ENCODE results near the gene POU6F2. TPM values are rescaled to one million over a fixed set of nuclear protein-coding genes. Genes with fewer than 3 reads are reported as not detected.

POU6F2 gene
- total and polyA plus RNA-seq, 2 of the 4 experiments (the other 2 are of a cell fraction) = not detected

- H2AK5ac ChIP-seq (ENCODE audit: low read depth, low read length) = no peak overlapping the region
- BruUV-seq (replicated peaks) = no TSS peak
- H3K4ac ChIP-seq (ENCODE audit: low read depth, low read length) = no peak overlapping the region
- ChIA-PET POLR2A (ENCODE audit: unreplicated experiment) (no interaction called here), CTCF (interaction anchor here (0.6 kb wide), 1 partner anchor 466 kb away, joined by 4 read pairs; no protein-coding TSS in a partner anchor)
- H3K9me3 ChIP-seq (ENCODE audit: control insufficient read depth, insufficient read depth, low read length) = no peaks in the 10 kb centered on the region
- no peak overlapping the region for H3K23ac ChIP-seq (ENCODE audit: low read depth, low read length)
- dilution Hi-C loops (cut with HindIII; ENCODE audit: low sequenced_read_pairs, unreplicated experiment) (no loop called here), intact Hi-C loops (cut with micrococcal nuclease) (no loop called here), in situ Hi-C loops (cut with MboI; ENCODE audit: low sequenced_read_pairs) (no loop called here)
- no peaks in the 10 kb centered on the region for H3K27me3 ChIP-seq (ENCODE audit: control insufficient read depth, insufficient read depth, low read length)
- H3K4me3 ChIP-seq (ENCODE audit: insufficient read depth, low read depth, low read length) = no peak overlapping the region
- no peak overlapping the region for H3K4me2 ChIP-seq (ENCODE audit: low read depth, low read length)
- H3K9me1 ChIP-seq (ENCODE audit: insufficient read depth, low read length) = no peaks in the 10 kb centered on the region
- no peak overlapping the region for H4K8ac ChIP-seq (ENCODE audit: low read depth in 2 of 2, low read length in 2 of 2)
- H2BK20ac ChIP-seq (ENCODE audit: low read depth, low read length) = no peak overlapping the region
- H3K79me1 ChIP-seq (ENCODE audit: low read depth in 1 of 2, low read length in 2 of 2) = no peaks in the 10 kb centered on the region
- no peak overlapping the region for H3K56ac ChIP-seq (ENCODE audit: extremely low read depth, insufficient read depth, low read length)
- 63% methylated on average over 1 of the region's 1 CpG; no CpG with 5 or more reads in 1 of the 2 experiments for WGBS, 2 experiments (ENCODE audit: extremely low coverage in 2 of 2, insufficient read length in 1 of 2)
- DNase-seq (no peak), ATAC-seq (ENCODE audit: low read depth) (no peak)
- no peak overlapping the region for H2AFZ ChIP-seq (replicated peaks; ENCODE audit: low read length, poor library complexity)
- H3K9ac ChIP-seq (ENCODE audit: low read depth, low read length) = no peak overlapping the region
- TF ChIP-seq SMC3 (IDR thresholded peaks at IDR 0.05; ENCODE audit: low read depth, low read length) (no peak), BHLHE40 (IDR thresholded peaks at IDR 0.05; ENCODE audit: low read depth, low read length) (no peak), NFE2L2 (IDR thresholded peaks at IDR 0.05; ENCODE audit: low read depth, low read length) (no peak), MAZ (IDR thresholded peaks at IDR 0.05; ENCODE audit: borderline replicate concordance, low read depth, low read length) (no peak), CEBPB (IDR thresholded peaks at IDR 0.05; ENCODE audit: low read depth, low read length) (no peak), MXI1 (IDR thresholded peaks at IDR 0.05; ENCODE audit: borderline replicate concordance, low read depth, low read length) (no peak), CHD1 (IDR thresholded peaks at IDR 0.05; ENCODE audit: low read depth, low read length) (no peak), CTCF (conservative IDR thresholded peaks at IDR 0.05; ENCODE audit: low read depth, low read length) (no peak), RAD21 (IDR thresholded peaks at IDR 0.05; ENCODE audit: low read length) (no peak), POLR2A (IDR thresholded peaks at IDR 0.05; ENCODE audit: low read depth, low read length) (no peak), RFX5 (IDR thresholded peaks at IDR 0.05; ENCODE audit: low read depth, low read length) (no peak), RCOR1 (IDR thresholded peaks at IDR 0.05; ENCODE audit: insufficient replicate concordance, low read length) (no peak)
- TF ChIP-seq, protein P1, sequence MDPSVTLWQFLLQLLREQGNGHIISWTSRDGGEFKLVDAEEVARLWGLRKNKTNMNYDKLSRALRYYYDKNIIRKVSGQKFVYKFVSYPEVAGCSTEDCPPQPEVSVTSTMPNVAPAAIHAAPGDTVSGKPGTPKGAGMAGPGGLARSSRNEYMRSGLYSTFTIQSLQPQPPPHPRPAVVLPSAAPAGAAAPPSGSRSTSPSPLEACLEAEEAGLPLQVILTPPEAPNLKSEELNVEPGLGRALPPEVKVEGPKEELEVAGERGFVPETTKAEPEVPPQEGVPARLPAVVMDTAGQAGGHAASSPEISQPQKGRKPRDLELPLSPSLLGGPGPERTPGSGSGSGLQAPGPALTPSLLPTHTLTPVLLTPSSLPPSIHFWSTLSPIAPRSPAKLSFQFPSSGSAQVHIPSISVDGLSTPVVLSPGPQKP (IDR thresholded peaks at IDR 0.05; ENCODE audit: borderline replicate concordance, low read depth, low read length) = no peak
- H3K14ac ChIP-seq (replicated peaks; ENCODE audit: low read depth, low read length) = no peak overlapping the region
- no peaks in the 10 kb centered on the region for H3K4me1 ChIP-seq (ENCODE audit: control insufficient read depth, insufficient read depth, low read length)
- H3K27ac ChIP-seq (ENCODE audit: insufficient read depth, low read length) = no peak overlapping the region
- no peak overlapping the region for H2AK9ac ChIP-seq (replicated peaks; ENCODE audit: low read depth, low read length, poor library complexity)
- H4K91ac ChIP-seq (ENCODE audit: insufficient read depth, low read depth, low read length) = no peak overlapping the region
- H3K36me3 ChIP-seq (ENCODE audit: control insufficient read depth, insufficient read depth, low read length) = no peaks in the 10 kb centered on the region
- no peaks in the 10 kb centered on the region for H4K20me1 ChIP-seq (ENCODE audit: insufficient read depth, low read length)
- H3K18ac ChIP-seq (ENCODE audit: low read depth, low read length) = no peak overlapping the region
- no peak overlapping the region for H4K5ac ChIP-seq (ENCODE audit: low read depth, low read length)
- H2BK5ac ChIP-seq (ENCODE audit: low read depth, low read length, poor library complexity, severe bottlenecking) = no peak overlapping the region
- H2BK120ac ChIP-seq (ENCODE audit: low read depth, low read length) = no peak overlapping the region
- H2BK15ac ChIP-seq (ENCODE audit: low read depth, low read length) = no peak overlapping the region
Measured at GRCh38 chr7:39001595-39001994, 23.9 kb downstream of the POU6F2 start.

Data from IMR-90 (cell line).